ENCODE data around the gene TBCEL. TPM values are rescaled to one million over a fixed set of nuclear protein-coding genes. Genes with fewer than 3 reads are reported as not detected.

Gene TBCEL
- total and polyA plus RNA-seq, 10 of the 15 experiments (the other 5 are each of a cell fraction or from before 2014, with no cell fraction given), result 2.0 to 10.4 (median 7.3) TPM

- TF ChIP-seq USF1 (IDR thresholded peaks at IDR 0.05; ENCODE audit: borderline replicate concordance, extremely low read length, insufficient read depth, low read depth, low read length), result no peak
- no peak for TF ChIP-seq ETV6 (conservative IDR thresholded peaks at IDR 0.05 in 1 of 2, IDR thresholded peaks at IDR 0.05 in 1 of 2; ENCODE audit: borderline replicate concordance in 1 of 2, low read depth in 1 of 2)
- TF ChIP-seq ZNF274 (IDR thresholded peaks at IDR 0.05; ENCODE audit: insufficient read depth, insufficient read length), result no peak
- TF ChIP-seq CBX5 (IDR thresholded peaks at IDR 0.05; ENCODE audit: low read depth), result no peak
- TF ChIP-seq NR2C2 (IDR thresholded peaks at IDR 0.05; ENCODE audit: borderline replicate concordance, control insufficient read depth, insufficient read length, low read depth), result no peak
- no peak for TF ChIP-seq PAX5 (IDR thresholded peaks at IDR 0.05; ENCODE audit: borderline replicate concordance, low read depth, low read length)
- TF ChIP-seq WRNIP1 (IDR thresholded peaks at IDR 0.05; ENCODE audit: borderline replicate concordance, low read depth, low read length), result no peak
- TF ChIP-seq HDAC6 (IDR thresholded peaks at IDR 0.05; ENCODE audit: unreplicated experiment), result no peak
- TF ChIP-seq IKZF1 (conservative IDR thresholded peaks at IDR 0.05), result no peak
- no peak for TF ChIP-seq RB1 (IDR thresholded peaks at IDR 0.05; ENCODE audit: borderline replicate concordance)
- peak; percentile 79 for TF ChIP-seq IRF4 (IDR thresholded peaks at IDR 0.05; ENCODE audit: low read depth, low read length)
- no peak for TF ChIP-seq ELK1 (IDR thresholded peaks at IDR 0.05; ENCODE audit: low read depth, low read length)
- TF ChIP-seq PBX3 (IDR thresholded peaks at IDR 0.05; ENCODE audit: insufficient replicate concordance, low read depth, low read length), result no peak
- TF ChIP-seq ZZZ3 (IDR thresholded peaks at IDR 0.05; ENCODE audit: control insufficient read depth, insufficient read length, low read depth), result no peak
- no peak for TF ChIP-seq EZH2 (IDR thresholded peaks at IDR 0.05; ENCODE audit: borderline replicate concordance, control insufficient read depth, low read depth, low read length)
- TF ChIP-seq BRCA1 (IDR thresholded peaks at IDR 0.05; ENCODE audit: low read depth, low read length), result no peak
- peak; percentile 81 for TF ChIP-seq RUNX3 (IDR thresholded peaks at IDR 0.05; ENCODE audit: low read length)
- peak; percentile 26; the same call in 1 of the 2 replicates for TF ChIP-seq SREBF1 (IDR thresholded peaks at IDR 0.05; ENCODE audit: low read length)
- TF ChIP-seq CBX3 (IDR thresholded peaks at IDR 0.05; ENCODE audit: borderline replicate concordance, low read depth), result no peak
- no peak for TF ChIP-seq ZBTB11 (CRISPR knock-in tag; IDR thresholded peaks at IDR 0.05)
- TF ChIP-seq POLR2A (IDR thresholded peaks at IDR 0.05; ENCODE audit: low read depth, low read length), result no peak
Measured at GRCh38 chr11:121059605-121060004, 35.7 kb downstream of the TBCEL start (continued).
